WTC11 (cell line): ENCODE data around the gene SORCS2. TPM values are rescaled to one million over a fixed set of nuclear protein-coding genes. Genes with fewer than 3 reads are reported as not detected.

ENCODE experiments used
- ATAC-seq: fragments of 200-7000 bp; cut with Tn5 transposase; 2 replicates; pipeline ENCODE4 v1.10.0; 2021; ENCODE audit warnings: mild to moderate bottlenecking, moderate library complexity
- CTCF ChIA-PET: fragments of 300-600 bp; sonication (Branson Sonifier 250); formaldehyde crosslinking; loops from one replicate; lab custom pipeline; 2021; ENCODE audit warnings: antibody characterized with exemption; lab: Charles Lee
- POLR2A ChIA-PET: fragments of 350-600 bp; sonication (Branson Sonifier 250); formaldehyde crosslinking; loops from one replicate; lab custom pipeline; 2021; ENCODE audit warnings: antibody characterized with exemption; lab: Charles Lee
- DNase-seq: peaks from one replicate; pipeline ENCODE4 v3.0.0; 2021; ENCODE audit warnings: low spot score
- H3K27ac Mint-ChIP-seq: 2 replicates; pipeline ENCODE4 v1.8.0; 2021; ENCODE audit warnings: mixed read lengths
- H3K27me3 Mint-ChIP-seq: 2 replicates; pipeline ENCODE4 v1.8.0; 2021; ENCODE audit warnings: low read depth, mild to moderate bottlenecking, moderate library complexity, mixed read lengths
- H3K36me3 Mint-ChIP-seq: 2 replicates; pipeline ENCODE4 v1.8.0; 2021; ENCODE audit warnings: mixed read lengths
- H3K4me1 Mint-ChIP-seq: 2 replicates; pipeline ENCODE4 v1.8.0; 2022; ENCODE audit warnings: mixed read lengths
- H3K4me3 Mint-ChIP-seq: 2 replicates; pipeline ENCODE4 v1.8.0; 2021; ENCODE audit warnings: mild to moderate bottlenecking, moderate library complexity, mixed read lengths
- H3K9me3 Mint-ChIP-seq: 2 replicates; pipeline ENCODE4 v1.8.0; 2021; ENCODE audit warnings: mixed read lengths
- ELF4 ChIP-seq: sonication (generic); formaldehyde crosslinking; IDR thresholded peaks from 2 replicates; pipeline ENCODE4 v1.8.1; 2022; ENCODE audit warnings: low read depth, mild to moderate bottlenecking, moderate library complexity, missing genetic modification reagents
- FOXK1 ChIP-seq: sonication (generic); formaldehyde crosslinking; IDR thresholded peaks from 2 replicates; pipeline ENCODE4 v1.8.0; 2022; ENCODE audit warnings: mild to moderate bottlenecking, moderate library complexity, missing genetic modification reagents
- IRF2 ChIP-seq: sonication (generic); formaldehyde crosslinking; IDR thresholded peaks from 2 replicates; pipeline ENCODE4 v1.8.0; 2022; ENCODE audit warnings: low read depth, missing genetic modification reagents, borderline replicate concordance
- KAT7 ChIP-seq: sonication (generic); formaldehyde crosslinking; IDR thresholded peaks from 2 replicates; pipeline ENCODE4 v1.8.1; 2023; ENCODE audit warnings: missing genetic modification reagents, mild to moderate bottlenecking, borderline replicate concordance
- NFYB ChIP-seq: sonication (generic); formaldehyde crosslinking; conservative IDR thresholded peaks from 2 replicates; pipeline ENCODE4 v1.8.0; 2022; ENCODE audit warnings: low read depth, missing genetic modification reagents
- NR3C1 ChIP-seq: sonication (generic); formaldehyde crosslinking; conservative IDR thresholded peaks from 2 replicates; pipeline ENCODE4 v1.8.1; 2023; ENCODE audit warnings: low read depth, mild to moderate bottlenecking, missing genetic modification reagents
- RELA ChIP-seq: sonication (generic); formaldehyde crosslinking; IDR thresholded peaks from 2 replicates; pipeline ENCODE4 v1.8.1; 2022; ENCODE audit warnings: missing genetic modification reagents, mild to moderate bottlenecking, borderline replicate concordance
- SMAD4 ChIP-seq: sonication (generic); formaldehyde crosslinking; IDR thresholded peaks from 2 replicates; pipeline ENCODE4 v1.8.0; 2022; ENCODE audit warnings: mild to moderate bottlenecking, missing genetic modification reagents
- SP1 ChIP-seq: sonication (generic); formaldehyde crosslinking; conservative IDR thresholded peaks from 2 replicates; pipeline ENCODE4 v1.8.1; 2022; ENCODE audit warnings: missing genetic modification reagents
- TEAD4 ChIP-seq: sonication (generic); formaldehyde crosslinking; IDR thresholded peaks from 2 replicates; pipeline ENCODE4 v1.8.0; 2022; ENCODE audit warnings: mild to moderate bottlenecking, missing genetic modification reagents
- ZNF138 ChIP-seq: sonication (generic); formaldehyde crosslinking; conservative IDR thresholded peaks from 2 replicates; pipeline ENCODE4 v1.8.1; 2022; ENCODE audit warnings: mild to moderate bottlenecking, moderate library complexity, missing genetic modification reagents
- ZNF423 ChIP-seq: fragments of 250-450 bp; sonication (Bioruptor Pico); IDR thresholded peaks from 2 replicates; pipeline ENCODE4 v2.1.2; 2022; ENCODE audit warnings: mild to moderate bottlenecking, moderate library complexity
- total RNA-seq: library from RNA; stranded (reverse); gene quantifications from 3 replicates; pipeline ENCODE4 v1.2.3, GENCODE V29; 2021
- TF ChIP-seq, protein P1 (sequence below): sonication (generic); formaldehyde crosslinking; IDR thresholded peaks from 2 replicates; pipeline ENCODE4 v1.8.1; 2022; ENCODE audit warnings: low read depth, missing genetic modification reagents, borderline replicate concordance
- TF ChIP-seq, protein P2 (sequence below): fragments of 250-450 bp; sonication (Bioruptor Pico); IDR thresholded peaks from 2 replicates; pipeline ENCODE4 v1.9.0; 2021; ENCODE audit warnings: mild to moderate bottlenecking
- TF ChIP-seq, protein P3 (sequence below): fragments of 250-450 bp; sonication (Bioruptor Pico); IDR thresholded peaks from 2 replicates; pipeline ENCODE4 v2.1.2; 2022; ENCODE audit warnings: mild to moderate bottlenecking, moderate library complexity
- TF ChIP-seq, protein P4 (sequence below): sonication (generic); formaldehyde crosslinking; IDR thresholded peaks from 2 replicates; pipeline ENCODE4 v1.8.0; 2022; ENCODE audit warnings: mild to moderate bottlenecking, missing genetic modification reagents
- TF ChIP-seq, protein P5 (sequence below): sonication (generic); formaldehyde crosslinking; IDR thresholded peaks from 2 replicates; pipeline ENCODE4 v1.8.1; 2023; ENCODE audit warnings: mild to moderate bottlenecking, missing genetic modification reagents, borderline replicate concordance

SORCS2 gene
- total RNA-seq, 1 experiment from 2014 or later: 6.6 TPM

DNA sequence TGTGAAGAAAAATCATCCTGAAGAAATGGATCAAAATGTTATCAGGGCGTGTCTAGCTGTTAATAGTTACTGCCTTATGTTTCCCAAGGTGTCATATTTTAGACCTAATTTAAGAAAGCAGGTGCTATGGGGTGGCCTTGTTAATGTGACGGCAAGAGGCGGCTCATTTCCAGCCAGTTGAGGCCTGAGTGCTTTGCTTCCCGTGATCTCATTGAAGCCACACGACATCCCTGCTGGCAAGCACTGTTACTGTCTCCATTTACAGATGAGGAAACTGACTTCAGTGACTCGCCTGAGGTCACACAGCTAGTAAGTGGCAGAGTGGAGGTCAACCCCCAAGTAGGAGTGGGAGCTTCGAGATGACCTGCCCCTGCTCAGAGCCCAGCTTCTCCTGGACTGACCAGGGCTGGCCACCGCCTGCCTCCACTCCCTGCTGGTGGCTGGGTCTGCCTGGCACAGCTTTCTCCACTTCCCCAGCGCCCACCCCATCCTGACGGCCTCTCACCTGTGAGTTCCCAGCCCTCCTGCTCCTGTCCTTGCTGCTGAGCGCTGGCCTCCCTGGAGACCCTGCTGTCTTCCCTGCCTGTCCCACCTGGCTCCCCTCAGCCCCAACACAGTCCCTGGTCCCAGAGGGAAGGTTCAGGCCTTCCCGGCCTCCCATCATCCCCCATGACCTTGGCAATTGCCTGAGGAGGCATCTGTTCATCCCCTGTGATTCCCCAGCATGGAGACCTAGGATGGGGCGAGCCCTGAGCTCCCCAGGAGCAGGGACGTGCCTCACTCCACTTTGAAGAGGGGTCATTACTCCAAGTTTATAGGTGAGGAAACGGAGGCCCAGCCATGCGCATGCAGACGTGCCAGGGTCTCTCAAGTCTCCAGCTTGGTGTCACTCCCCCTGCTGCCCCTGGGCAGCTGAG, 47.7 kb upstream of the SORCS2 start:
- no peak for ATAC-seq
- Mint-ChIP-seq H3K4me1 (no peaks in the 10 kb centered on the region), H3K9me3 (no peaks in the 10 kb centered on the region)
- TF ChIP-seq, protein P1, sequence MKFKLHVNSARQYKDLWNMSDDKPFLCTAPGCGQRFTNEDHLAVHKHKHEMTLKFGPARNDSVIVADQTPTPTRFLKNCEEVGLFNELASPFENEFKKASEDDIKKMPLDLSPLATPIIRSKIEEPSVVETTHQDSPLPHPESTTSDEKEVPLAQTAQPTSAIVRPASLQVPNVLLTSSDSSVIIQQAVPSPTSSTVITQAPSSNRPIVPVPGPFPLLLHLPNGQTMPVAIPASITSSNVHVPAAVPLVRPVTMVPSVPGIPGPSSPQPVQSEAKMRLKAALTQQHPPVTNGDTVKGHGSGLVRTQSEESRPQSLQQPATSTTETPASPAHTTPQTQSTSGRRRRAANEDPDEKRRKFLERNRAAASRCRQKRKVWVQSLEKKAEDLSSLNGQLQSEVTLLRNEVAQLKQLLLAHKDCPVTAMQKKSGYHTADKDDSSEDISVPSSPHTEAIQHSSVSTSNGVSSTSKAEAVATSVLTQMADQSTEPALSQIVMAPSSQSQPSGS (CRISPR knock-in tag): no peak
- TF ChIP-seq KAT7 (CRISPR knock-in tag) (no peak), NR3C1 (CRISPR knock-in tag) (no peak), ZNF138 (CRISPR knock-in tag) (no peak), SP1 (CRISPR knock-in tag) (no peak), FOXK1 (no peak), ZNF423 (CRISPR knock-in tag) (no peak), ELF4 (CRISPR knock-in tag) (no peak), NFYB (CRISPR knock-in tag) (no peak), SMAD4 (no peak), TEAD4 (no peak), IRF2 (CRISPR knock-in tag) (no peak), RELA (CRISPR knock-in tag) (no peak)
- TF ChIP-seq, protein P2, sequence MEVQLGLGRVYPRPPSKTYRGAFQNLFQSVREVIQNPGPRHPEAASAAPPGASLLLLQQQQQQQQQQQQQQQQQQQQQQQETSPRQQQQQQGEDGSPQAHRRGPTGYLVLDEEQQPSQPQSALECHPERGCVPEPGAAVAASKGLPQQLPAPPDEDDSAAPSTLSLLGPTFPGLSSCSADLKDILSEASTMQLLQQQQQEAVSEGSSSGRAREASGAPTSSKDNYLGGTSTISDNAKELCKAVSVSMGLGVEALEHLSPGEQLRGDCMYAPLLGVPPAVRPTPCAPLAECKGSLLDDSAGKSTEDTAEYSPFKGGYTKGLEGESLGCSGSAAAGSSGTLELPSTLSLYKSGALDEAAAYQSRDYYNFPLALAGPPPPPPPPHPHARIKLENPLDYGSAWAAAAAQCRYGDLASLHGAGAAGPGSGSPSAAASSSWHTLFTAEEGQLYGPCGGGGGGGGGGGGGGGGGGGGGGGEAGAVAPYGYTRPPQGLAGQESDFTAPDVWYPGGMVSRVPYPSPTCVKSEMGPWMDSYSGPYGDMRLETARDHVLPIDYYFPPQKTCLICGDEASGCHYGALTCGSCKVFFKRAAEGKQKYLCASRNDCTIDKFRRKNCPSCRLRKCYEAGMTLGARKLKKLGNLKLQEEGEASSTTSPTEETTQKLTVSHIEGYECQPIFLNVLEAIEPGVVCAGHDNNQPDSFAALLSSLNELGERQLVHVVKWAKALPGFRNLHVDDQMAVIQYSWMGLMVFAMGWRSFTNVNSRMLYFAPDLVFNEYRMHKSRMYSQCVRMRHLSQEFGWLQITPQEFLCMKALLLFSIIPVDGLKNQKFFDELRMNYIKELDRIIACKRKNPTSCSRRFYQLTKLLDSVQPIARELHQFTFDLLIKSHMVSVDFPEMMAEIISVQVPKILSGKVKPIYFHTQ (CRISPR knock-in tag): no peak
- TF ChIP-seq, protein P3, sequence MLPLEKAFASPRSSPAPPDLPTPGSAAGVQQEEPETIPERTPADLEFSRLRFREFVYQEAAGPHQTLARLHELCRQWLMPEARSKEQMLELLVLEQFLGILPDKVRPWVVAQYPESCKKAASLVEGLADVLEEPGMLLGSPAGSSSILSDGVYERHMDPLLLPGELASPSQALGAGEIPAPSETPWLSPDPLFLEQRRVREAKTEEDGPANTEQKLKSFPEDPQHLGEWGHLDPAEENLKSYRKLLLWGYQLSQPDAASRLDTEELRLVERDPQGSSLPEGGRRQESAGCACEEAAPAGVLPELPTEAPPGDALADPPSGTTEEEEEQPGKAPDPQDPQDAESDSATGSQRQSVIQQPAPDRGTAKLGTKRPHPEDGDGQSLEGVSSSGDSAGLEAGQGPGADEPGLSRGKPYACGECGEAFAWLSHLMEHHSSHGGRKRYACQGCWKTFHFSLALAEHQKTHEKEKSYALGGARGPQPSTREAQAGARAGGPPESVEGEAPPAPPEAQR: no peak
- TF ChIP-seq, protein P4, sequence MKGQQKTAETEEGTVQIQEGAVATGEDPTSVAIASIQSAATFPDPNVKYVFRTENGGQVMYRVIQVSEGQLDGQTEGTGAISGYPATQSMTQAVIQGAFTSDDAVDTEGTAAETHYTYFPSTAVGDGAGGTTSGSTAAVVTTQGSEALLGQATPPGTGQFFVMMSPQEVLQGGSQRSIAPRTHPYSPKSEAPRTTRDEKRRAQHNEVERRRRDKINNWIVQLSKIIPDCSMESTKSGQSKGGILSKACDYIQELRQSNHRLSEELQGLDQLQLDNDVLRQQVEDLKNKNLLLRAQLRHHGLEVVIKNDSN (CRISPR knock-in tag): no peak
- TF ChIP-seq, protein P5, sequence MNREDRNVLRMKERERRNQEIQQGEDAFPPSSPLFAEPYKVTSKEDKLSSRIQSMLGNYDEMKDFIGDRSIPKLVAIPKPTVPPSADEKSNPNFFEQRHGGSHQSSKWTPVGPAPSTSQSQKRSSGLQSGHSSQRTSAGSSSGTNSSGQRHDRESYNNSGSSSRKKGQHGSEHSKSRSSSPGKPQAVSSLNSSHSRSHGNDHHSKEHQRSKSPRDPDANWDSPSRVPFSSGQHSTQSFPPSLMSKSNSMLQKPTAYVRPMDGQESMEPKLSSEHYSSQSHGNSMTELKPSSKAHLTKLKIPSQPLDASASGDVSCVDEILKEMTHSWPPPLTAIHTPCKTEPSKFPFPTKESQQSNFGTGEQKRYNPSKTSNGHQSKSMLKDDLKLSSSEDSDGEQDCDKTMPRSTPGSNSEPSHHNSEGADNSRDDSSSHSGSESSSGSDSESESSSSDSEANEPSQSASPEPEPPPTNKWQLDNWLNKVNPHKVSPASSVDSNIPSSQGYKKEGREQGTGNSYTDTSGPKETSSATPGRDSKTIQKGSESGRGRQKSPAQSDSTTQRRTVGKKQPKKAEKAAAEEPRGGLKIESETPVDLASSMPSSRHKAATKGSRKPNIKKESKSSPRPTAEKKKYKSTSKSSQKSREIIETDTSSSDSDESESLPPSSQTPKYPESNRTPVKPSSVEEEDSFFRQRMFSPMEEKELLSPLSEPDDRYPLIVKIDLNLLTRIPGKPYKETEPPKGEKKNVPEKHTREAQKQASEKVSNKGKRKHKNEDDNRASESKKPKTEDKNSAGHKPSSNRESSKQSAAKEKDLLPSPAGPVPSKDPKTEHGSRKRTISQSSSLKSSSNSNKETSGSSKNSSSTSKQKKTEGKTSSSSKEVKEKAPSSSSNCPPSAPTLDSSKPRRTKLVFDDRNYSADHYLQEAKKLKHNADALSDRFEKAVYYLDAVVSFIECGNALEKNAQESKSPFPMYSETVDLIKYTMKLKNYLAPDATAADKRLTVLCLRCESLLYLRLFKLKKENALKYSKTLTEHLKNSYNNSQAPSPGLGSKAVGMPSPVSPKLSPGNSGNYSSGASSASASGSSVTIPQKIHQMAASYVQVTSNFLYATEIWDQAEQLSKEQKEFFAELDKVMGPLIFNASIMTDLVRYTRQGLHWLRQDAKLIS (CRISPR knock-in tag): no peak
- TF ChIP-seq, all 79 proteins: peak for 0
- ChIA-PET POLR2A (no interaction called here), CTCF (no interaction called here)
- Mint-ChIP-seq H3K27me3 (no peaks in the 10 kb centered on the region), H3K27ac (no peak overlapping the region), H3K4me3 (no peak overlapping the region), H3K36me3 (no peaks in the 10 kb centered on the region)
- DNase-seq: no peak
